GM19397 (cell line): ENCODE measurements around the gene PAK5.

Experiments used
- ATAC-seq: cut with Tn5 transposase; IDR thresholded peaks from one replicate; pipeline ENCODE4 v1.9.1; 2021; ENCODE audit warnings: mild to moderate bottlenecking, moderate library complexity; ENCODE audit not compliant: unreplicated experiment

PAK5 gene

DNA sequence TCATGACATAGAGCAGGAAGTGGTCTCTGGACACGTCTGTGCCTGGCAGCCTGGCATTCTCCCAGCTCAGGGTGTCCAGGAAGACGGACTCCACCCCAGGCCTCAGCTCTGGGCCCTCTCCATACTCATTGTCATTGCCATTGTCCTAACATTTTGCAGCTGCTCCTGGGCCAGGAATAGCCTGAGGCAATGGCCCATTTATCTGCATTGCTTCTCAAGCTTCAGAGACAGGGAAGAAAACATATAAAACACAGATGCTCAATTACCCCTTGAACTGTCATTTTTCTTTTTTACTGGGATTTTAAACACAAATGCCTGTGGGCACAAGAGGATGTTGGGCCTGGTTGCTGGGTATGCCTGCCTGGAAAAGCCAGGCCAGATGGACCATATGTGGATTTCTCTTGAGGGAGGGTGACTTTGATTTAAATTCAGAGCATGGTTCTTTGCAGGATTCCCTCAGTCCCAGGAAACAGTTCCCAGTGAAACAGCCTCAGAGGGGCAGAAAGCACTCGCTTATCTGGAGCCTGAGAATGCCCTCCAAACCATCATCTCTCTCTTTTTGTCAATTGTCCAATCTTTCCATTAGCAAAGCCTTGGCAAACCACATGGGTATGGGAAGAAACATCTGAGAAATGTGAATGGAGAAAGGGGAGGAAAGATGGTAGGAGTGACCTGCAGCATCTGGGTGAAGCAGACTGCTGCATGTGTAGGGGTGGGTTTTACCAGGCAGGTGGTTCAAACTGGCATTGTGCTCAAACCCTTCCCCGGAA lies 306.6 kb downstream of the PAK5 start:
- no peak for ATAC-seq

DNA sequence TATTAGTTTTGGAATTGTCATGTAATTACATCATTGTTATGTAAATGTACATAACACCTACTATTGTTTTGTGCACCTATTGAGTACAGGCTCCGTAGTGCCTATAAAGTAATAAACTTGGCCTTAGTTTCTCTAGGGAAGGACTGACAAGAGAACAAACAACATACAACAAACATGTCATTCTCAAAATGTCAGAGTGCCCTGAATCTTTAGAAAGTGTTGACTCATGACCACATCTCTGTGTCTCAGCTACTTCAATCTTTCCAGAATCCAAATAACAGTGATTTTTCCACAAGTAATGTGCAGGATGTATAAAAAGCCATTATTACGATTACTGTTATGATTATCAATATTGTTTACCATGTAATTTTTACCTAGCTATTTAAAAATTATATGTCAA lies 307.3 kb downstream of the PAK5 start:
- no peak for ATAC-seq

DNA sequence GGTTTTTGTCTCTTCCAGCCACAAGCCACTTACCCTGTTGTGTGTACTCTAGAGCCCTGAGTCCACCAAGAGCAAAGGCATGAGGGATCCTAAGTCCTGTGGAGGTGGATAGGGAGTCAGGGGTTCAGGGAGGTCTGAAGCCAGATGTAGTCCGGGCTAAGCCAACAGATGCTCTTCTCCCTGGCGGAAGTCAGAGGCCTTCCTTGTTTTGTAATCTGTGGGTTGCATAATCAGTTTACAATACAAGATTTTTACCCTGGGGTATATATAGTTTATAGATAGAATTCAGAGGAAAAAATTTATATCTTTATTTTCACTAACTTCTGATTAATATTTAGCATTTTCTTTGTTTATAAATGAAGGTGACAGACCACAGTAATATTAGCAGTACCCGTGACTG lies 315.2 kb downstream of the PAK5 start:
- ATAC-seq, result no peak

DNA sequence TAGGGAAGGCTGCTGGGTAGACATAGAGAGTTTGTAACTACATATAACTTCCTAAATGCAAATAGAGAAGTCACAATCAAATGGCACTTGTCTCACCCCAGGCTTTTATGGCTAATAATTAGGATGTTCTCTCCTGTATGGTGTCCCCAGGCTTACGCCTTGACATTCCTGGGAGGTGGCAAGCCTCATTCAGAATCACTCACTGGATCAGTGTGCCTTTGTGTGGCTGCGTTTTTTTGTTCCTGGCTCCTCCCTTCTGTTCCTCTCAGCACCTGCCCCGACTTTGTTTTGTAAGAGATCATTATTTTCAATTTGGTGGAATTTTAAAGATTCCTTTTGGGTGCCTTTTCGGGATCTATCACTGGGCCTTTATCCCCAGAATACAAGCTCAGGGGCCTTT lies 318.8 kb downstream of the PAK5 start:
- ATAC-seq, result no peak

DNA sequence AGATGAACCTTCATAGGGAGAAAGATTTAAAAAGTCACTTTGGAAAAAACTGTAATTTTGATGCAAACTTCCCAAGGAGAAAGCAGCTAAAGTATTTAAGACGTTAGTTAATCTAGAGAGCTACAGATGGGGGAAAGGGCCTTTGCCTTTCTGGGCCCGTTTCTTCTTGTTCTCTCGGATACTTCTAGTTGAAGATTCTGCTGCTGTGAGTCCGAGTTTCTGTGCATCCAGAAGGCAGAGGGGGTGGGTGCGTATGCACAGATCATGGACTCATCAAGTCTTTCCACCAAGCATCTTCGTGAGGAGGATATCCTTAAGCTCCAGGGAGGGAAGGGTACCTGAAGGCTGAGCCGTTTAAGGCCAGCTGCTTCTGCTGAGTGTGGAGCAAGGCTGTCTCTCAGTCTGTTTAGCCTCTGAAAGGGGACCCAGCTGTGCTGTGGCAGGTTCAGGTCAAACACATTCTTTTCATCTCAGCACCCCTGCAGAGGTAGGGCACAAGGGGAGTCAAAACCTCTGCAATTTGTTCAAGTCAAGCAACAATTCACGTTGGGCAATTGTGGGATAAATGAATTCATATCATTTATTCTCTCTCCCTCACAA lies 320.2 kb downstream of the PAK5 start:
- no peak for ATAC-seq

DNA sequence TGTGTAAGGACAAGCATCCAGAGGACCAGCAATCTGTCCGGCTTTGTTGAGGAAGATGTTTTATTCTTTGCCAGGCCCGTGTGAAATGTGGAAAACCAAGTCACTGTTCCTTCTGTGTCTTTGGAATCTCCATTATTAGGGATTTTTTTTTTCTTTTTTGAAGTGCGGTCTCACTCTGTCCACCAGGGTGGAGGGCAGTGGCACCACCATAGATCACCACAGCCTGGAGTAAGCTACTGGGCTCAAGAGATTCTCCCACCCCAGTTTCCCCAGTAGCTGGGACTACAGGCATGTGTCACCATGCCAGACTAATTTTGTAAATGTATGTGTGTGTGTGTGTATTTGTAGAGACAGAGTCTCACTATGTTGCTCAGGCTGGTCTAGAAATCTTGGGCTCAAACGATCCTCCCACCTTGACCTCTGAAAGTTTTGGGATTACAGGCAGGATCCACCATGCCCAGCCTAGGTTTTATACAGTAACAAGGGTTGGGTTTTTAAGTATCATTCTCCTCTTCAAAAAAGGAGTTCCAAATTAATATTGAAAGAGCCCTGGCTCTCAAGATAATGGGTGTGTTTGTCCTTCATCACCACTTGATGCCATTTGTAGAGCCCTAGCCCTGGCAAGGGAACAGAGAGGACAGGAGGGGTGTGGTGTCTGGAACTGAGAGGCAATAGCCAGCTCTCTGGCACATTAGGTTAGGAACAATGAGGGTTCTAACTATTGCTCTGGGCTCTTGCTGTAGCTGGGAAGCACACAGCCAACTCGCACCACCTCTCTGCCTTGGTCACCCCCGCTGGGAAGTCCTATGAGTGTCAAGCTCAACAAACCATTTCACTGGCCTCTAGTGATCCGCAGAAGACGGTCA lies 321.3 kb downstream of the PAK5 start:
- ATAC-seq, result no peak

DNA sequence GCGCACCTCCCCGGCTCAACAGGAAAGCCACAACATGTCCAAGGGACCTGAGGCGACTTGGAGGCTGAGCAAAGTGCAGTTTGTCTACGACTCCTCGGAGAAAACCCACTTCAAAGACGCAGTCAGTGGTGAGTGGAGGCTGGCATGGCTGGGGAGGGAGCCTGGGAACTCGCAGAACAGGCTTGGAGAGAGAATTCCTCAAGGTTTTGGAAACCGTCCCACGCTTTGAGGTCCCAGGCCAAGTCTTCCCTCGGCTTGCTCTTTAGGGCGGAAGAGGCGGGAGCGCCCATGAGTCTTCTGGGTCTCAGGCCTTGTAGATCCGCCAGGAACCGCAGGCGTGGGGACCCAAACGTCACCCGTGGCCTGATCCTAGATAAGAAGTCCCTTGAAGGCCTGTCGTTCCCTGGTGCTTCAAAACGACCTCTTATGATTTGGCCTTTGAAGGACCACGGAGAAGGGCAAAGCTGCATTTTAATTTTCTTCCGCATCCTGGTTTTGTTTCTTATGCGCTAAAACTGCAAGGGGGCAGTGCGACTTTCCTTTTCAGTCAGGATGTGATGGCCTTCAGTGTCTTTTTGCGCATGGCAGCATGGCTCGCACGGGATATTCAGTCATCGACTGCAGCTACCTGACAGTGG lies 322.5 kb downstream of the PAK5 start:
- no peak for ATAC-seq

DNA sequence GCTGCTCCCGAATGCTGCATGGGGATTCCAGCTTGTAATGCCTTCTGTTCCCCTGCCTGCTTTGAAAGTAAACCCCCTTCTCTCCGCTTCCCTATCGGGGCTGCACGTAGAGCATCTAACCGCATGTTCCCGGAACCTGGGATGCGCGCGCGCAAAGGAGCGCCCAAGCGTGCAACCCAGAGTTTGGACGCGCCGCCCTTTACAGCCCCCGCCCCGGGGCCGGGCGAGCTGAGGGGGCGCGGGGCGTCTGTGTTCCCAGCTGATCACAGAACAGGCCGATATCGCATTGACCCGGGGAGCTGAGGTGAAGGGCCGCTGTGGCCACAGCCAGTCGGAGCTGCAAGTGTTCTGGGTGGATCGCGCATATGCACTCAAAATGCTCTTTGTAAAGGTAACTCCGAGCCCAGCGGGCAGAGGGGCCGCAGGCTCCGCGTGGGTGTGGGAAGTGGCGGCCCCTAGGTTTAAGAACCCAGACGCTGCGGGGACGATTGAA lies 323.1 kb downstream of the PAK5 start:
- no peak for ATAC-seq

DNA sequence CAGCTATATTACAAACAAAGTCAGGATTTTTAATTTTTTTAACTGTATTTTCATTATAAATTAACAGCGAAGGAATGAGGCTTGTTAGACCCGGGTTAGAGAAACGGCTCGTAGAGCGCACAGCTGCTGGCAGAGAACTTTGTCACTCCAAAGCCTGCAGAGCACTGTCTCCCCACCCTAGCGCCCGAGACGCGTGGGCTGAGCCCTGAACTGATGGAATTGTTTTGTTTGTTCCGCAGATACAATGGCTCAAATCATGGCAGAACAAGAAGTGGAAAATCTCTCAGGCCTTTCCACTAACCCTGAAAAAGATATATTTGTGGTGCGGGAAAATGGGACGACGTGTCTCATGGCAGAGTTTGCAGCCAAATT lies 323.7 kb downstream of the PAK5 start:
- ATAC-seq, result no peak

DNA sequence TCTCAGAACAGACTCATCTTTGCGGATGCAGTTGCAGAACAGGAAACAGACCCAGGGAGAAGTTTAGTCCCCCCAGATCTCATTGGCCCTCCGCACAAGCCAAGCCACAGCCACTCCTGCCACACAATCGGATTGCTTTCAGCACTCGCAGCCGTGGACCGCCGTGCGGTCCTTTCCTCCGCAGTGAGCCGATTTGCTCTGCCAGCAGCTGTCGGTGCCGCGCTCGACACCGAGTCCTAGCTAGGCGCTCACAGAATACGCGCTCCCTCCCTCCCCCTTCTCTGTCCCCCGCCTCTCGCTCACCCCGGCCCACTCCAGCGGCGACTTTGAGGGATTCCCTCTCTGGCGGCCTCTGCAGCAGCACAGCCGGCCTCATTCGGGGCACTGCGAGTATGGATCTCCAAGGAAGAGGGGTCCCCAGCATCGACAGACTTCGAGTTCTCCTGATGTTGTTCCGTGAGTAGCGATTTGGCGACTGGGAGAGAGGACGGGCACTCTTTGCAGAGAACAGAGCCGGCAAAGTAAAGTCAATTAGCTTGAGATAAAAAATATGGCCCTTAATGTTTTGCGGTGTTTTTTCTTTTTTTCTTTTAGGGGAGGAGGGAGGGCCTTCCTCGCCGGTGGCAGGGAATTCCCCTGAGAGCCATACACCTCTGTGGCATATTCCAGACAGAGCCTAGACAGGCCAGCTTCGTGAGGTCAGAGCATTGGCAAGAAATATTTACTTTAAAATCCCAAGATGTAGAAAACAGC lies 324.2 kb downstream of the PAK5 start, which contains the start of gene LAMP5:
LAMP5 (plus strand) TSS at position 130 of the 753 bp plus-strand sequence; CDS start at position 393, 263 bp downstream.
- ATAC-seq, result peak; percentile 41

DNA sequence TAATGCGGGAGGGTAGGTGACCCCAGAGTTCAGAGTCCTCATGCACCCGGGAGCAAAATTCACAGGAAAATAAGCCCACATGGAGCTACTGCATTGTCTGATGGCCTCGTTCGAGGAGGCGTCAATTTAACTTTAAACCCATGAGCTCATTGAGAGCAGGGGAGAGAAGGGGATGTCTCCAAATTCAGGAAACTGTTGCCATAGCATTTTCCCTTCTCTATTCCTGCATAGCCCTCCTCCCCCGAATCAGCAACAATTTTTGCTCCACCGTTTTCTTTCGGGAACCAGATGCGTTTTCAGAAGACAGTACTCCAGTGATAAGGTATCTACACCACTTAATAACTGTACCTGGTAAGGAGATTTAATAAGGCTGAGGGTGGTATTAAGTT lies 324.8 kb downstream of the PAK5 start:
- no peak for ATAC-seq

DNA sequence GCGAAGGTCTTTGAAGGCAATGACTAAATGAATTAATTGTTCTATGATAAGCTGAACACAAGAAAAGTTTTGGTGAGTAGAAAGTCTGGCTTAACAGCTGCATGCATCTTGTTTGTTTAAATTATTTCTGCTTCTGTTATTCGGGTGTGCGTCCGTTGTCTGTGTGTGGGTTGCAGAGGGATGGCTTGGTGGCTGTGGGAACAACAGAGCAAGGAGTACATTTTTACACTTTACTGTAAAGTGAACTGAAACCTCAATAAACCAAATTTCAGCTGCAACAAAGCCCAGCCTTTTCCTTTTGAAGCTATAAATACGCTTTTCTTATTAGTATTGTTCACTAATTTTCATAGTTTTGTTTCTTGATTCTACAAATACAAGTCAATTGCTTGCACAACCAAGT lies 328.0 kb downstream of the PAK5 start:
- no peak for ATAC-seq

DNA sequence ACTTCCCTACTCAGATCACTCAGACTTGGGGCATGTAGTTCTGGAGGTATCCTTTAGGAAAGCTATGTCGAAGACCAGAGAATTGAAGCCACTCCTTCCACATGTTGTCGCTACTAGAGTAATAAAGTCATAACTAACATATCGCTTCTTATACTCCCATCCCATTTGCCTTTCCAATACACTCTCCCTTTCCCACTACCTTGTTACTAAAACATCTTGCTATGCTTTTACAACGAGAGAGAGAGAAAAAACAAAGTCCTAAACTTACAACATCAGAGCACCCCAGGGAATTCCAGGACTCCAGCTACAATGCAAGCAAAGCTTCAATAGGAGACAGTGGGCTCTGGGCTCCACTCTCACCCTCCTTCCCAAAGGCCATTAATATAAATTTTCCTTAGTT lies 329.6 kb downstream of the PAK5 start:
- no peak for ATAC-seq

DNA sequence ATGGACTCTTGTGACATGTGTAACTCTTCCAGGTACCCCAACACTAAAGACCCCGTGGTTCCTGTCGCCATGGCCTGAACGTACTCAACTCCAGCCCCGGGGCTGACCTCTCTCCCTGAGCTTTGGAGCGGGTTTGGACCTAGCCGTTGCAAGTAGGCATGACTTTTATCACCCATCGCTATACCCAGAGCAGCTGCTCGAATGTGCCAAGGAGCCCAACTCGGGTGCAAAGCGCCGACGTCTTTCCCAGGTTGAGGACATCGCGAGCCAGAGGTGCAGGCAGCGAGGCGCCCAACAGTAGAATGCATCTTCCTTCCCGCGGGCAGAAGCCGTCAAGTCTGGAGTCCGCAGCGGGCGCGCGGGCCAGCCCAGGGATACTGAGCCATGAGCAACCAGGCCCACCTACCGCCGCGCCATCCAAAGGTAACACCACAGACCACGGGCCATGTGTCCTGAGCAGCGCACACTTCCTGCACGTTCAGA lies 330.1 kb downstream of the PAK5 start:
- ATAC-seq, result no peak

DNA sequence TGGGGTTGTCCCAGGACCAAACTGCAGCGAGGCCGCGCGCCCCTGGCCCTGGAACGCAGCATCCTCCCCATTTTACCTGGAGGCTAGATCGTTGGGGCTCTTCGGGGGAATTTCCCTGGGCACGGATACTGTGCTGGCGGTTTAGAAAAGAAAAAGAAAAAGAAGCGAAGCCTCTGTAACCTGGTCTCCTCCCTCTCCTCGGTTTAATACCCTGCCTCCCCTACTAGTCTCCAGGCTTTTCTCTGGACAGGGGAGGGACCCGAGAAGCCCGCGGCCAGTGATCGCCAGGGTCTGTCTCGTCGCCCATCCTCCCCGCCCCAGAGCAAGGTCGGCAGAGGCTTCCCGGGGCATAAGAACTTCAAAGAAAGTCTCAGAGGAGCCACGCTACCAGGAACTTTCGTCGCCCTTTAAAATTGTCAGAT lies 330.6 kb downstream of the PAK5 start:
- ATAC-seq, result no peak

DNA sequence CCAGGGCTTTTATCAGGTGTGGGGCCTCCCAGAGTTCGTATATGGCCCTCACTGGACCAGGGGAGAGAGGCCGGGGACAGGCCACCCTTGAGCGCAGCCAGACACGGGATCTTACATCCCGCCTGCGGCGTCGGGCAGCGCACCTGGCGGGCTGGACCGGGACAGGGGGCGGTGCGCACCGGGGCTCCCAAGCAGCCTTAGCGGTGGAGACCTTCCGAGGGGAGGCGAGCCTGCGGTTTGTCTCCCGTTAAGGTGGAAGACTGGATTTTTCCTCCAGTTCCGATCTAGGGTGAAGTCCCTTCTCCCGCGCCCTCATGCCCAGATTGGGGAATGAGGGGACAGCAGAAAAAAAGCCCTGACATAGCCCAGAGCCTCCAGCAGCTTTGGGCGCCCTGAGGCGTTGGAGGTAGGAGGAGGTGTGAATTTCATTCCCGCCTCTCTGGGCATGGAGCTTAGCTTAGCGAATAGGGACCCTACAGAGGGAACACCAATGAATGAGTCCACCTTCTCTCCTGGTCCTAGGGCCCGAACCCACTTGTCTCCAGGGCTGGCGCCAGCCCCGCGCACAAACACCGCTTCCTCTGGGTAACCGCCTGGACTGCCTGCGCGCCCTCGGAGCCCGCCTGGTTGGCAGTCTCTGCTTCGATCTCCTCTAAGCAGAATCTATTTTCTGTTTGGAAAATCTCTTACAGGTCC lies 331.2 kb downstream of the PAK5 start:
- no peak for ATAC-seq

DNA sequence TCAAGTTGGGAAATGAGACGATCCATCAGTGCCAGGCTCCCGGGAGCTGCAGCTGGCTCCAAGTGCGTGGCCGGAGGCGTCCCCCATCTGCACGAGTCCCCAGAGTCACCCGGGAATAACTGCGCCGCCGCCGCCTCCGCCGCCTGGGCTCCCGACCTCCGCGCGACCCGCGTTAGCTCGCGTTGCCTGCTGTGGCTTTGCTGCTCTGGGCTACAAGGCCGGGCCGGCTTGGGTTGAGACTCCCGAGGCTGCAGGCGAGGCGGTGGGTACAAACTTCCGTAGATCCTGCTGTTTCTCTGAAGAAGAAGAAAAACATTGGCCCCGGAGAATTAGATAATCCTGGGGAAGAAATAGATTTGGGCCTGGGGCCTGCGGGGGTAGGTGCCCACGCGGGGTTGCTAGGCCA lies 331.9 kb downstream of the PAK5 start:
- ATAC-seq, result no peak

DNA sequence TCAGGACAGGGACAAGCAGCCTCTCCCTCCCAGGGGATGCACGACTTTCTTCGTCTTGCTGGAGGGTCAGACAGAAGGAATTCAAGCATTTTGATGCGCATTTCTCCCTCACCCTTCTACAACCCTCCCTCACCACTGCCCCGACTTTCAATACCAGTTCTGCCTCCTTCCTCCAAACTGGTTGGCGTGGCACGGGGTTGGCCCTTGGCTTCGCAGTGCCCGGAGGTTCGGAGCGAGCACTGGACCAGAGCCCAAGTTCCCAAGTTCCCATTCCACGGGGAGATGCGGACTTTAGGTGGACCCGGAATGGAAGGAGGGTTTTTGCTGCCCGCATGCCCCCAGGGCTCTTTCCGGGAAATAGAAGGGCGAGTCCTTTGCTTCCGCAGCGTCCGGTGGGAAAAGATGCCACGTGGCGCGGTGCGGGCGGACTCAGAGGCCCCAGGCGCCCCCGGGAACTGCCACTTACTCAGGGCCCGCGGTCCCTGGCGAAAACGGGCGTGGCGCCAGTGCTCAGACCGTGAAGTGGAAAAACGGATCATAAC lies 332.5 kb downstream of the PAK5 start:
- ATAC-seq, result no peak

DNA sequence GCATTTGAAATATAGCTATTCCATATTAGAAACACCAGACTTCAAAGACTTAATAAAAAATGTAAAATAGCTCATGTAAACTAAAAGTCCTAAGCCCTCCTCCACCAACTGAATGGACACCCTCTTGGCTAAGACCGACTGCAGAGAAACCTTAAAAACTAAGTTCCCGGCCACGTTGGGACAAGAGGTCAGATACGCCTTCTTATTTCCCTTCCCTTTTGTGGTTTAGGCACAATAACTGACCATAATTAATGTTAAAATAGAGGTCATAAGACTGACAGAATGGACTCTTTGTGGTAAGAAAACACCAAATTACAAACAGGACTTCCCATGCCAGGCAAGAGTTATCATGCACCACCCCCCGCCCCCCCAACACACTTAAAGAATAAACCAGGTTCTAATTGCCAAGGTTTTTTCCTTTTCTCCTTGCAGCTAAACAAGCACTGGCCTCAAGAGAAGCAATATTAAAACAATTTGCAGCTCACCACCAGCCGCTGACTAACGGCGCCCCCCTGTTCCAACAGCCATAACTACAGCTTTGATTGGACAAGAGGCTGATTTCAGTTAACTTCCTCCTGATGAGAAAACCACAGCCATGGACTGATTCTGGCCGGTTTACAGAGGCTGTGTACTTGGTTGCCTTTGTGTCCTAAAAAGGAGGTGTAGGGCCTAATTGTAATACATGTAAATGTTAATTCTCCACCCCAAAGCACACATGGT lies 335.2 kb downstream of the PAK5 start:
- ATAC-seq, result no peak
